Parathyroid adenoma (tissue), 2 donors: Measurements from ENCODE around the gene GGT6.
A peak's percentile ranks its signal among the peaks of the same experiment; 100 is the strongest.

Experiments used
- H2AFZ ChIP-seq: fragments of 300-600 bp; sonication (generic); one replicate; pipeline ENCODE4 v1.7.0; 2017; ENCODE audit warnings: antibody characterized with exemption, mild to moderate bottlenecking
- H3K27ac ChIP-seq: fragments of 300-600 bp; sonication (generic); one replicate; pipeline ENCODE4 v1.7.0; 2017
- H3K27me3 ChIP-seq: fragments of 300-600 bp; sonication (generic); one replicate; pipeline ENCODE4 v1.7.0; 2017; ENCODE audit warnings: low read length; ENCODE audit not compliant: control insufficient read depth, insufficient read depth
- H3K36me3 ChIP-seq: fragments of 300-600 bp; sonication (generic); one replicate; pipeline ENCODE4 v1.7.0; 2017; ENCODE audit warnings: low read length; ENCODE audit not compliant: control insufficient read depth, insufficient read depth
- H3K4me1 ChIP-seq: fragments of 300-600 bp; sonication (generic); one replicate; pipeline ENCODE4 v1.7.0; 2017; ENCODE audit warnings: control low read depth
- H3K4me2 ChIP-seq: fragments of 300-600 bp; sonication (generic); one replicate; pipeline ENCODE4 v1.7.0; 2017; ENCODE audit warnings: low read length
- H3K4me3 ChIP-seq: fragments of 300-600 bp; sonication (generic); one replicate; pipeline ENCODE4 v1.7.0; 2017; ENCODE audit warnings: low read depth, low read length
- H3K79me2 ChIP-seq: fragments of 300-600 bp; sonication (generic); one replicate; pipeline ENCODE4 v1.7.0; 2017; ENCODE audit warnings: control low read depth
- H3K9ac ChIP-seq: fragments of 300-600 bp; sonication (generic); one replicate; pipeline ENCODE4 v1.7.0; 2017; ENCODE audit warnings: mild to moderate bottlenecking
- H3K9me3 ChIP-seq: fragments of 300-600 bp; sonication (generic); one replicate; pipeline ENCODE4 v1.7.0; 2017; ENCODE audit warnings: low read length; ENCODE audit not compliant: control insufficient read depth
- TF ChIP-seq, protein P1 (sequence below): fragments of 300-600 bp; sonication (generic); IDR thresholded peaks from one replicate; pipeline ENCODE4 v1.7.0; 2017; ENCODE audit warnings: antibody characterized with exemption, mild to moderate bottlenecking
- donor health status: primary hyperparathyroidism.

GGT6 gene, protein sequence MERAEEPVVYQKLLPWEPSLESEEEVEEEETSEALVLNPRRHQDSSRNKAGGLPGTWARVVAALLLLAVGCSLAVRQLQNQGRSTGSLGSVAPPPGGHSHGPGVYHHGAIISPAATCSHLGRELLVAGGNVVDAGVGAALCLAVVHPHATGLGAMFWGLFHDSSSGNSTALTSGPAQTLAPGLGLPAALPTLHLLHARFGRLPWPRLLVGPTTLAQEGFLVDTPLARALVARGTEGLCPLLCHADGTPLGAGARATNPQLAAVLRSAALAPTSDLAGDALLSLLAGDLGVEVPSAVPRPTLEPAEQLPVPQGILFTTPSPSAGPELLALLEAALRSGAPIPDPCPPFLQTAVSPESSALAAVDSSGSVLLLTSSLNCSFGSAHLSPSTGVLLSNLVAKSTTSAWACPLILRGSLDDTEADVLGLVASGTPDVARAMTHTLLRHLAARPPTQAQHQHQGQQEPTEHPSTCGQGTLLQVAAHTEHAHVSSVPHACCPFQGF

DNA sequence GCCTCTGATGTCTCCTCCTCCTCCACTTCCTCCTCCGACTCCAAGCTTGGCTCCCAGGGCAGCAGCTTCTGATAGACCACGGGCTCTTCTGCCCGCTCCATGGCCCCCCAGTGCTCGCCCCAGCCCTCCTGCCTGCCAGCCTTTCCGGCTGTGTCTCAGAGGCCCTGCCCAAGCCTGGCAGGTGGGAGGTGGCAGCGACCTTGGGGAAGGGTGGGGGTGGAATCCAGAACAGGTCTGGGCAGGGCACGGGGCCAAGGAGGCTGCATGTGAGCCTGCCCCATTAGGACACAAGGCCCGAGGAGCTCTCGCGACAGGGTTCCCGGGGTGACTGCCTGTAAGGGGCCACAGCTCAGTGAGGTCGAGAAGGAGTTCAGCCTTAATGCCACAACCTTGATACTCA lies at the start of gene GGT6:
GGT6 (minus strand) TSS at position 157 of the 400 bp plus-strand sequence; CDS start at position 101, 56 bp downstream.
- Histone ChIP-seq H3K36me3 (no peaks in the 10 kb centered on the region), H3K27ac (no peak within 1 kb of the TSS), H3K9me3 (no peaks in the 10 kb centered on the region), H3K4me3 (no peak within 1 kb of the TSS), H3K9ac (no peak within 1 kb of the TSS), H2AFZ (no peak within 1 kb of the TSS), H3K79me2 (no peaks in the 10 kb centered on the region), H3K4me1 (peaks cover 7% of the 10 kb centered on the region), H3K4me2 (no peak within 1 kb of the TSS), H3K27me3 (no peaks in the 10 kb centered on the region)
- TF ChIP-seq, protein P1, sequence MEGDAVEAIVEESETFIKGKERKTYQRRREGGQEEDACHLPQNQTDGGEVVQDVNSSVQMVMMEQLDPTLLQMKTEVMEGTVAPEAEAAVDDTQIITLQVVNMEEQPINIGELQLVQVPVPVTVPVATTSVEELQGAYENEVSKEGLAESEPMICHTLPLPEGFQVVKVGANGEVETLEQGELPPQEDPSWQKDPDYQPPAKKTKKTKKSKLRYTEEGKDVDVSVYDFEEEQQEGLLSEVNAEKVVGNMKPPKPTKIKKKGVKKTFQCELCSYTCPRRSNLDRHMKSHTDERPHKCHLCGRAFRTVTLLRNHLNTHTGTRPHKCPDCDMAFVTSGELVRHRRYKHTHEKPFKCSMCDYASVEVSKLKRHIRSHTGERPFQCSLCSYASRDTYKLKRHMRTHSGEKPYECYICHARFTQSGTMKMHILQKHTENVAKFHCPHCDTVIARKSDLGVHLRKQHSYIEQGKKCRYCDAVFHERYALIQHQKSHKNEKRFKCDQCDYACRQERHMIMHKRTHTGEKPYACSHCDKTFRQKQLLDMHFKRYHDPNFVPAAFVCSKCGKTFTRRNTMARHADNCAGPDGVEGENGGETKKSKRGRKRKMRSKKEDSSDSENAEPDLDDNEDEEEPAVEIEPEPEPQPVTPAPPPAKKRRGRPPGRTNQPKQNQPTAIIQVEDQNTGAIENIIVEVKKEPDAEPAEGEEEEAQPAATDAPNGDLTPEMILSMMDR = no peak

DNA sequence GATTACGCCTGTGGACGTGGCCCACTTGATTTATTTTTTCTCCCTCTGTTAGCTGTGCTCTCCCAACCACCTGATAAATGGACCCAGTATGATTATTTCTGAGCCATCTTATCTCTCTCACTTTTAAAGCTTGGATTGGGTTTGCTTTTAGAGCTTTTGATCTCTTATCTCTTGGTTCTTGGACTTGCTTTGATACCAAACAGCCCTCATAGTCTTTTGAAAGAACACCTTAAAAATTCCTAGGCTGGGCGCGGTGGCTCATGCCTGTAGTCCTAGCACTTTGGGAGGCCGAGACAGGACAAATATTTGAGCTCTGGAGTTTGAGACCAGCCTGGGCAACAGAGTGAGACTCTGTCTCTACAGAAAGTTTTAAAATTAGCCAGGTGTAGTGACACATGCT lies 49.8 kb upstream of the GGT6 start:
- Histone ChIP-seq H3K27ac (no peak overlapping the region), H3K4me3 (no peak overlapping the region)

DNA sequence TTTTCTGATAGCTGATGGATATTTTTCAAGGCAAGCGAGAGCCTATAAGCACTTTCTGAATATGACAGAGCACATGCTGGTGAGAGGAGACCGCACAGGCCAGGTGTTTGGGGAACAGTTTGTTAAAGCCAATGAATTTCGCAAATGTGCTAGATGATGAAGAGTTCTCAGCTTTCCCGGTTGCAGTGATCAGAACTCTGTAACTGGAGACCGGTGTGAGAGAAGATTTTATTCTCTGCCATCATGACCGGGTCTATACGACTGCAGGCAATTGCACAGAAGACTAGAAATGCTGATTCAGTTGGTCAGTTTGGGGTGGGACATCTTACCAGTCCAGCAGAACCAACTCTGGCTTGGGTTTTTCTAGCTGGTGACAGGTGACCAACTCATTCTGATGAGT lies 49.4 kb upstream of the GGT6 start:
- H3K9me3 ChIP-seq = no peaks in the 10 kb centered on the region
- H2AFZ ChIP-seq = peak overlapping the region; percentile 50
- no peak overlapping the region for H3K9ac ChIP-seq
- H3K4me2 ChIP-seq = no peak overlapping the region
- H3K27me3 ChIP-seq = no peaks in the 10 kb centered on the region
- H3K4me3 ChIP-seq = no peak overlapping the region
- H3K79me2 ChIP-seq = no peaks in the 10 kb centered on the region
- H3K36me3 ChIP-seq = no peaks in the 10 kb centered on the region
- H3K27ac ChIP-seq = no peak overlapping the region
- H3K4me1 ChIP-seq = peaks cover 21% of the 10 kb centered on the region
- TF ChIP-seq, protein P1 = no peak

More for the DNA sequence above, 49.8 kb upstream of the GGT6 start:
- Histone ChIP-seq H3K36me3 (no peaks in the 10 kb centered on the region), H3K9ac (no peak overlapping the region), H3K4me2 (peak overlapping the region; percentile 34), H3K27me3 (no peaks in the 10 kb centered on the region), H3K9me3 (no peaks in the 10 kb centered on the region), H2AFZ (peak overlapping the region; percentile 50), H3K79me2 (no peaks in the 10 kb centered on the region), H3K4me1 (peaks cover 20% of the 10 kb centered on the region)
- TF ChIP-seq, protein P1 = no peak

DNA sequence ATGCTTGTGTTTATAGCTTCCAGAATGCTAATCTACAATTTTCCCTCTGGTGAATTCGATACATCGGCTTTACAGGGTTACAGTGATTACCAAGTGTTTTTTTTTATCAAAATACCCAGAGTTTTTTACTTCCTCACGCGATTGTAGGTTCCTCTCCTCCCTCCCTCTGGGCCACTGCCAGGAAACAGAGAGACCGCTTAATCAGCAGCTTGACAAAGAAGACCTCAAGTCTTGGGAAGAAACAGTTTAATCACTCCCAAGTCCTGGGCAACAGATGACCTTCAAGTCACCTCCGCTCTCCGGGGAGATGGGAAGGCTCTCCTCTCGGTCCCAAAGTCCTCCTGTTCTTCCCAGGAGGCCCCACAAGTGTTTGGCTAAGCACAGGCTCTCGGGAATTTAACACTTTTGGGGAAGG lies 47.4 kb upstream of the GGT6 start:
- no peaks in the 10 kb centered on the region for H3K36me3 ChIP-seq
- H3K79me2 ChIP-seq = no peaks in the 10 kb centered on the region
- no peaks in the 10 kb centered on the region for H3K9me3 ChIP-seq
- peaks cover 31% of the 10 kb centered on the region for H3K4me1 ChIP-seq
- peak overlapping the region; percentile 56 for H3K4me2 ChIP-seq
- TF ChIP-seq, protein P1 = no peak
- no peak overlapping the region for H3K9ac ChIP-seq
- H3K27ac ChIP-seq = peak overlapping the region; percentile 47
- no peak overlapping the region for H3K4me3 ChIP-seq
- H3K27me3 ChIP-seq = no peaks in the 10 kb centered on the region
- peak overlapping the region; percentile 59 for H2AFZ ChIP-seq
